ENCODE results near the gene MTMR1. TPM values are rescaled to one million over a fixed set of nuclear protein-coding genes. Genes with fewer than 3 reads are reported as not detected.
A peak's percentile ranks its signal among the peaks of the same experiment; 100 is the strongest.

The MTMR1 gene
- 10 to 100 TPM; 19.0 to 21.3 TPM for total RNA-seq

DNA sequence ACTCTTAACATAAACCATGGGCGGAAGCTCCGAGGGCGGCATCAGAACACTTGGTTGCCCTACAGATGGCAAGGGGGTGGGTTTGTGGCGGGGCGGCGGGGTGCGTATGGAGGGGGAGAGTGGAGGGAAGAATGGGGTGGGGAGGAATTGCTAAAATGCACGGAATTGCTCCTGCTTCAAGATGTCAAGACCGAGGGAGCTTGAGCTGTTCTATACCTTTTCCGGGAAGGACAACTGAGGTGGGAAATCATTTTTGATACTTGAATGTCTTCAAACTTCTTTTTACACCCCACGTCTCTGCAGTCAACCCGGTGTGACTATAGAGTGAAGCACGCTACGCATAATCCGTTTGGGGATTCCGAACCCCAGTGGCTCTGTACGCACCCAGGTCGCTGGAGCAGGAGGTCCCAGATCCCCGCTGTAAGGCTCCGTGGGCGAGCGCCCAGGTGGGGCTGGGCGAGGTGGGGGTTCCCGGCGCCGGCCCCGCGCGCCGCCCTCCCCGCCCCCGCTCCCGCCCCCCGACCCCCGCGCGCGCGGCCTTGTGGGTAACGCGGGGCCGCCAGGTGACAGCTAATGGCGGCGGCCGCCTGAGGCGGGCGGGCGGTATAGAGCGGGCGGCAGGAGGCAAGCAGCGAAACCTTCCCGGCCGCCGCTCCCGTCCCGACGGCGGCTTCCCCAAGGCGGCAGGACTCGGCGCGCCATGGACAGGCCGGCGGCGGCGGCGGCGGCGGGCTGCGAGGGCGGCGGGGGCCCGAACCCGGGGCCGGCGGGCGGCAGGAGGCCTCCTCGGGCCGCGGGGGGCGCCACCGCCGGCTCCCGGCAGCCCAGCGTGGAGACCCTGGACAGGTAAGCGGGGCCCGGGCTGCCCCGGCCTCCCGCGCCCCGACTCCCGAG lies at the start of gene MTMR1:
MTMR1 (plus strand) TSS at position 566 of the 894 bp plus-strand sequence; CDS start at position 701, 135 bp downstream.
- H3K27me3 ChIP-seq, result no peaks in the 10 kb centered on the region
- peak; percentile 34 for DNase-seq
- H3K27ac ChIP-seq, result peak within 1 kb of the TSS; percentile 82
- TF ChIP-seq, protein P1, sequence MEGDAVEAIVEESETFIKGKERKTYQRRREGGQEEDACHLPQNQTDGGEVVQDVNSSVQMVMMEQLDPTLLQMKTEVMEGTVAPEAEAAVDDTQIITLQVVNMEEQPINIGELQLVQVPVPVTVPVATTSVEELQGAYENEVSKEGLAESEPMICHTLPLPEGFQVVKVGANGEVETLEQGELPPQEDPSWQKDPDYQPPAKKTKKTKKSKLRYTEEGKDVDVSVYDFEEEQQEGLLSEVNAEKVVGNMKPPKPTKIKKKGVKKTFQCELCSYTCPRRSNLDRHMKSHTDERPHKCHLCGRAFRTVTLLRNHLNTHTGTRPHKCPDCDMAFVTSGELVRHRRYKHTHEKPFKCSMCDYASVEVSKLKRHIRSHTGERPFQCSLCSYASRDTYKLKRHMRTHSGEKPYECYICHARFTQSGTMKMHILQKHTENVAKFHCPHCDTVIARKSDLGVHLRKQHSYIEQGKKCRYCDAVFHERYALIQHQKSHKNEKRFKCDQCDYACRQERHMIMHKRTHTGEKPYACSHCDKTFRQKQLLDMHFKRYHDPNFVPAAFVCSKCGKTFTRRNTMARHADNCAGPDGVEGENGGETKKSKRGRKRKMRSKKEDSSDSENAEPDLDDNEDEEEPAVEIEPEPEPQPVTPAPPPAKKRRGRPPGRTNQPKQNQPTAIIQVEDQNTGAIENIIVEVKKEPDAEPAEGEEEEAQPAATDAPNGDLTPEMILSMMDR (IDR thresholded peaks at IDR 0.05), result no peak
- intact Hi-C loops (cut with DNase I), result no loop called here
- no peaks in the 10 kb centered on the region for H3K36me3 ChIP-seq
- H3K4me3 ChIP-seq, result peak within 1 kb of the TSS; percentile 42
- H3K4me1 ChIP-seq, result no peaks in the 10 kb centered on the region
- no peaks in the 10 kb centered on the region for H3K9me3 ChIP-seq
- peak within 1 kb of the TSS; percentile 61 to 66 for H3K9ac ChIP-seq (ENCODE audit: low read depth in 2 of 2, low read length in 2 of 2)

DNA sequence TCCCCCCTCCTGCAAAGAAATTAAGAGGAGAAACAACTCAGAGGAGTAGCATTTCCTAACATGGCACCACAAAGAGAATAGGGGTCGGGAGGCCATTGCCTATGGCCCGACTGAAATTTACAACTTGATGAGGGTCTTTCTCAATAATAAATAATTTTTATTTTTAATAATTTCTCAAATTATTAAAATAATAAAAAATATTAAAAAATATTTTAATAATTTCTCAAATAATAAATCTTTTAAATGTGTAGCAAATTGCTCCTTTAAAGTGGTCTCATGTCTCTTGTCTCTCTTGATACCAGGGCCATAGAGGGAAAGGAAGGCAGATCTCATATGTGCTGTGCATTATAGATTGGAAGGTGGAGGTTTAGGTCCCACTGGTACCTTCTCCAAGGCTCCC lies 49.2 kb upstream of the MTMR1 start:
- no peaks in the 10 kb centered on the region for H3K27me3 ChIP-seq
- DNase-seq, result no peak
- H3K9me3 ChIP-seq, result no peaks in the 10 kb centered on the region
- intact Hi-C loops (cut with DNase I), result no loop called here
- peaks cover 4% of the 10 kb centered on the region for H3K36me3 ChIP-seq
- no peak overlapping the region for H3K27ac ChIP-seq
- H3K9ac ChIP-seq (ENCODE audit: low read depth in 2 of 2, low read length in 2 of 2), result no peak overlapping the region
- no peak overlapping the region for H3K4me3 ChIP-seq
- no peaks in the 10 kb centered on the region for H3K4me1 ChIP-seq
- TF ChIP-seq, protein P1 (IDR thresholded peaks at IDR 0.05), result no peak

DNA sequence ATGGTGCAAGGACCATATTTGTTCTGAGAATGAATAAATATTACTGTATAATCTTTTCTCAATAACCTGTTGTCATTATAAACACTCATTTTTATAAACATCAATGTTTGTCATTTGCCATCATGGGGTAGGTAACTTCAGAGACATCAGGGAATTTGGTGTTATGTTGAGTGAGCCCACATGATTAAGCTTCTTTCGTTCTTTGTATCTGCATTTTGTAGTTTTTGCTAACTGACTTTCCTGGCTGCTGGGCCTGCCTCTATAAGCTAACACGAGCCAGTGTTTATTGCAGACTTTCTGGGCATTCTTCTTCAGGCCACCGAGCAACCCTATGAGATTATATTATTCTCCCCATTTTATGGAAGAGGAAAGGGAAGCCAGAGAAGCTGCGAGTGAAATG lies 48.8 kb upstream of the MTMR1 start:
- H3K4me3 ChIP-seq, result no peak overlapping the region
- no peaks in the 10 kb centered on the region for H3K9me3 ChIP-seq
- H3K9ac ChIP-seq (ENCODE audit: low read depth in 2 of 2, low read length in 2 of 2), result no peak overlapping the region
- H3K27ac ChIP-seq, result no peak overlapping the region
- intact Hi-C loops (cut with DNase I), result no loop called here
- peaks cover 4% of the 10 kb centered on the region for H3K36me3 ChIP-seq
- H3K4me1 ChIP-seq, result no peaks in the 10 kb centered on the region
- H3K27me3 ChIP-seq, result no peaks in the 10 kb centered on the region
- no peak for DNase-seq
- TF ChIP-seq, protein P1 (IDR thresholded peaks at IDR 0.05), result no peak

DNA sequence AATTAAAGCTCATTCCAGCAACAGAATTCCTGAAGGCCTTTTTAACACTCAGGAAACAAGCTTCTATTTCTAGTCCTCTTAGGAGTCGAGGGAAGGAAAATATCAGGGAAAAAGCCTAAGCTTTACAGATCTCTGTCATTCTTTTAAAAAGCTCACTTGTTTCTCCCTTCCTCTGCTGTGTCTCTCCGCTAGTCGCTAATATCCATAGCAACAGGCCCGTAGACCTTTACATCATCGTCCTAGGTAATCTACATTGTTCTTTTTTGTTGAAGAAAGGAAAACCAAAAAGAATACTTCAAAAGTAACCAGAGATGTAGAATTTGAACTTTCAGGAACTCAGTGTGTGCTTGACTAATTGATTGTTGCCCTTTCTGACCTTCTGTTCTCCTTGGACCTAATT lies 45.9 kb upstream of the MTMR1 start:
- peaks cover 1% of the 10 kb centered on the region for H3K36me3 ChIP-seq
- no peaks in the 10 kb centered on the region for H3K27me3 ChIP-seq
- intact Hi-C loops (cut with DNase I), result no loop called here
- H3K4me3 ChIP-seq, result no peak overlapping the region
- H3K27ac ChIP-seq, result no peak overlapping the region
- H3K9me3 ChIP-seq, result no peaks in the 10 kb centered on the region
- H3K9ac ChIP-seq (ENCODE audit: low read depth in 2 of 2, low read length in 2 of 2), result no peak overlapping the region
- DNase-seq, result no peak
- TF ChIP-seq, protein P1 (IDR thresholded peaks at IDR 0.05), result no peak
- H3K4me1 ChIP-seq, result no peaks in the 10 kb centered on the region

DNA sequence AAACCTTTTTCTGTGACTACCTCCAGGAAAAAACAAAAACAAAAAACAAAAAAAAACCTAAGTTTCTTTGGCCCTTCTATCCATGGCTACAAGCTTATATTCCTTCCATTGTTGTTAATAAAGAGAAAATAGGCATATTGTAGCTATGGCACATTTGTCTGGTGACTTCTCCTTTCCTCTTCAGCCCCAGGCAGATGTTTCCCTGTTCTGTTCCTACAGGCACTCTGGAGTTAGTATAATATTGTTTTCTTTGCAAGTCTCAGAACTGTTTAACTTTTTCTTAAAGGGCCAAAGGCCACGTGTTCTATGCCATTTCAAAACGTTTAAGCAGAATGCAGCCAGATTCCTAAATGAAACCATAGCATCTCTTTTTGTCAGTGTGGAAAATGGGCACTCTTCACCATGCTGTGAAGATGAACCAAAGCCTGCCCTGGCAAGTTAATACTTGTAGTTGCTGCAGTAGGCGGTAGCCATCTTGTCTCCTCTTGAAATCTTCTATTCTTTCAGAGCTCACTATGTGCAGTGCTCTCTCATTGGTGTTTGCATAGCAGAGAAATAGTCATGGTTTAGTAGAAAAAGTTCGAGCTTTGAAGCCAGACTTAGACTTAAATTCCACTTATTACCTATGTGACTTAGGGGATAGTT lies 44.8 kb upstream of the MTMR1 start:
- Histone ChIP-seq H3K9ac (ENCODE audit: low read depth in 2 of 2, low read length in 2 of 2) (no peak overlapping the region), H3K9me3 (no peaks in the 10 kb centered on the region), H3K36me3 (no peaks in the 10 kb centered on the region), H3K4me1 (no peaks in the 10 kb centered on the region), H3K27ac (no peak overlapping the region), H3K4me3 (no peak overlapping the region), H3K27me3 (no peaks in the 10 kb centered on the region)
- TF ChIP-seq, protein P1 (IDR thresholded peaks at IDR 0.05), result no peak
- intact Hi-C loops (cut with DNase I), result no loop called here
- no peak for DNase-seq
